ENCODE measurements around the gene ARHGAP24.

ARHGAP24 gene

DNA sequence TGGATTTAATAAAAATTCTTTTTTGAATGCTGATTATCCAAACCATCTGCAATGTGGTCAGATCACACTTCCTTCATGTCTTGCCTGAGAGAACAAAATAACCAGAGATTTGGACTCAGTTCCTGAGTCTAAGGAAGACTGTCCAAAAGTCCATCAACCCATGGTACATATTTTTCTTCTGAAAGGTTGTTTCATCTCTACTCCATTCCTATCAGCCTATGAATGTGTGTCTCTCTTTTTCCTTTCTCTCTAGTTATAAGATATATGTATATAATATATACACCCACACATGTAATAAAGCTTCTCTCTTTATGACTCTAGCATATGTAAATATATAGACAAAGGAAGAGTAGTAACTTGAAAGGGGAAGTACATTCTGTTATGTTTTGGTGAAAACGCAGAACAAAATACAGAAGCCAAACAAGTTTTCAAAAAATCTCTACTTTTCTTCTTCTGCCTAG is 226.9 kb downstream of the ARHGAP24 start:
- DNase-seq = no peak

- no peak for DNase-seq
These were observed 228.1 kb downstream of the ARHGAP24 start for GRCh38 chr4:85703096-85703495.

- no peak for DNase-seq
These were observed 232.7 kb downstream of the ARHGAP24 start for GRCh38 chr4:85707611-85708010.

DNA sequence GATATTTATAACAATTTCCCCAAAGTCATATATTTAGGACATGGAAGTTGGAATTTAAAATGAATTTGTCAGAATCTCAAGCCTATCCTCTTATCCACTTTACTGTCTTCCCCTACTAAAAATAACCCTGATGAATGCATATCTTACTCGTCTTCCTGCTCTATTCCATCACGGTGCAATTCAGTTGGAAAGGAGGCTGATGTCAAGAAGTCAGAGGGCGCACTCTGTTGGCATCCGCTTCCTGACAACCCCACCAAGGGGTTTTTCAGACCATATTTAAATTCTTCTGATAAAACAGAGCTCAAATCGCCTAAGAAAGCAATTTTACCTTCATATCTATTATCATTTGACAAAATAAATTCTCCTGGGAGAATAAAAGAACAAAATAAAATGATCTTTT is 233.5 kb downstream of the ARHGAP24 start:
- no peak for DNase-seq

DNA sequence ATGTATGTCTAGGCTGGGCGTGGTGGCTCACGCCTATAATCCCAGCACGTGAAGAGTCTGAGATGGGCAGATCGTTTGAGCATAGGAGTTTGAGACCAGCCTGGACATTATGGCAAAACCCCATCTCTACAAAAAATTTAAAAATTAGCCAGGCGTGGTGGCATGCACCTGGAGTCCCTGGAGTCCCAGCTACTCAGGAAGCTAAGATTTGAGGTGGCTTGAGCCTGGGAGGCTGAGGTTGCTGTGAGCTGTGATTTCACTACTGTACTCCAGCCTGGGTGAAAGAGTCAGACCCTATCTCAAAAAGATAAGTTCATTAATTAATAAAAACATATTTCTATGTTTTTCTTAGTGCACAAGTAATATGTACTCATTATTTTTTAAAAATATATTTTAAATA is 238.1 kb downstream of the ARHGAP24 start:
- no peak for DNase-seq

DNA sequence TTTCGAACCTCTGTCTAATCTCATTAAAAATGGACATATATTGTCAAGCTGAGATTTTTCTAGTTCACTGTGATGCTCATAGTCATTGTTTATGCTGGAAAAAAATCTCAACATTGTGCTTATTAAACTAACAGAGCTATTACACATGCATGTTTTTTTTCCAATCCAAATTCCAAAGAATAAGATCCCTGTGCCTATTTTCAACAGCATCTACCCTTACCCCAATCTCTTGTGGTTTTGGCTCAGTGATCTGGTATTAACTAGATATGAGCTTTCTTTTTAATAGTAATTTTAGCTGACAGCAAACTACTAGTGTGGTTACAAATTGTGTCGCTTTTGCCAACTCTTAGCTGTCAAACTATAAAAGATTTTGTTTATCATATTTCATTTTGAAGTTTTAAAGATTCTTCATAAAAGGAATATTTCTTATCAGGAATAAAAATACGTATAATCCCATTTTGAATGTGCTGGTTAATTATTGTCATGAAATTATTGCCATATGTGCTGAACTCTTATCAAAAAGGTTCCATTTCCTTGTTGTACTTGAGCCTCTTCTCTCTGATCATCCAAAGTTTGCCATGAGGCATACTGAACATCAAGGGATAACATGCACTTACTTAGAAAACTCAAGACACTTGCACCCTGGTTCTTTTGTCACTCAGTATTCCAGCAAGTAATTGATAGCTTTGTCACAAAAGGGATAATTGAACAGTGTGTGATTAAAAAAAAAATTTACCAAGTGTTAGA is 241.2 kb downstream of the ARHGAP24 start:
- no peak for DNase-seq

DNA sequence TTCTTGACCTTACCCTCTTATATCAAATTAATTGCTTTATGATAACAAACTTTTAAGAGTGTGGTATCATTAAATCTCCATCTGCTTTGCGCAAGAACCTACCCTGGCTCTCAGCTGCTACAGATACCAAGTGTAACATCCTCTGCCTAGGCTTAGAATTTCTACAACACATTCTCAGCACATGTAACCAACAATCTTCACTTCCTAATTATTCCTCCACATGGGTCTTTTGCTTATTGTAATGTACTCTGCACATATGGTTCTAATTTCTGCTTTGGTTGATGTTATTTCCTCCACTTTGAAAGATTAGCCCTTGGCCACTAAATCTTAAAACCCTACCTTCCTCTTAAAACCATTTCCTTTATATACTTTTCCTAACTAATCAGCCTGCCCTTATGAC is 242.4 kb downstream of the ARHGAP24 start:
- DNase-seq = no peak

- no peak for DNase-seq
These were observed 242.9 kb downstream of the ARHGAP24 start for GRCh38 chr4:85717847-85718246.

DNA sequence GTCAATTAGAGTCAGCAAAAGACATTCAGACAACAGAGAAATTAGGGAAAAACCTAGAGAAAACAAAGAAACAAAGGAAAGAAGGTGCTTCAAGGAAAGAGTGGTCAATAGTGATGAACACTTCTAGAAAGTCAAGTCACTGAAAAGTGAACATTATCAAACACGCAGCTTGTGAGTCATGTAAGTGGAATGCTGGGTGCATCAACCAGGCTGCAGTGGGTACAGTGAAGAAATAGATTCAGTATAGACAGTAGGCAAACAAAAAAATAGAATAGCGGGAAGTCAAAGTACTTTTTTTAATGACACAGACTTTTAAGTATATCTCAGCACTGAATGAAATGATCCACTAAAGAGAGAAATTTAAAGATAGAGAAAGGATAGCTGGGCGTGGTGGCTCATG is 245.8 kb downstream of the ARHGAP24 start:
- DNase-seq = no peak

DNA sequence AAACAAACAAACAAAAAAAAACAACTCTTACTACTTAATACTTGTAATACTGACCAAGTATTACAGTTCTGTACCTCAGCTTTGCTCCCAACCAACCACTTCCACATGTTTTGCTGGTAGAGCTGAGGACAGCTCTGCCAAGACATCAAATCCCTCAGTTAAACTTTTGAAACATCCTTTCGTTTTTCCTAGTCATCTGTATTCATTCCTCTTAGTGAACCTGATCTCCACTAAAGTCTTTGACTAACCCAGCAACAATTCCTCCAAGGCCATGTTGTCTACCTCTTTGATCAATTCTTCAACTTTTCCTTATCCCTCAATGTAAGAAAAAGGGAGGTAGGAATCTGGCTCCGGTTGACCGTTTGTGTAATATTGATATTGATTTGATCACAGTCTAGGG is 247.5 kb downstream of the ARHGAP24 start:
- DNase-seq = no peak

GRCh38 chr4:85722807-85723206 is 247.9 kb downstream of the ARHGAP24 start:
- no peak for DNase-seq

GRCh38 chr4:85724791-85725563 is 250.0 kb downstream of the ARHGAP24 start:
- no peak for DNase-seq

GRCh38 chr4:85725721-85726170 is 250.8 kb downstream of the ARHGAP24 start:
- peak in 4 of 14 donors; percentile 22 to 37 (median 28) for DNase-seq

GRCh38 chr4:85726555-85726954 is 251.6 kb downstream of the ARHGAP24 start:
- no peak for DNase-seq

GRCh38 chr4:85728464-85728863 is 253.5 kb downstream of the ARHGAP24 start:
- DNase-seq = no peak

DNA sequence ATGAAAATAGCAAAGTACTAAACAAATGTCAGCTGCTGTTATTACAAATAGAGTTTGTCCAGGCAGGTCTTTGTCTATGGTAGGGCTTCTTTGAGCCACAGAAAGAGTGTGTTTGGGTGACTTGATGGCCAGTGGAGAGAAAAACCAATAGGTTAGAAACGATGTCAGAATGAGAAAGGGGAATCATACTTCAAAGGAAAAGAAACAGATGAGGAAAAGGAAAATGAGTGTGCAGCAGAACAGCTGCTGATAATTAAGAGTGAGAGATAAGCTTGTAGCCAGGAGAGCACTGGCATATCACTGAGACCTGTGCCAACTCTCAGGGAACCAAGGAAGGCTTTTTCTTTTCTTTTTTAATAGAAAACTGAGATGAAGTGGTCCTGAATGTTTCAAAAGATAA is 257.2 kb downstream of the ARHGAP24 start:
- DNase-seq = no peak

- DNase-seq = no peak
These were observed 258.8 kb downstream of the ARHGAP24 start for GRCh38 chr4:85733798-85734197.

DNA sequence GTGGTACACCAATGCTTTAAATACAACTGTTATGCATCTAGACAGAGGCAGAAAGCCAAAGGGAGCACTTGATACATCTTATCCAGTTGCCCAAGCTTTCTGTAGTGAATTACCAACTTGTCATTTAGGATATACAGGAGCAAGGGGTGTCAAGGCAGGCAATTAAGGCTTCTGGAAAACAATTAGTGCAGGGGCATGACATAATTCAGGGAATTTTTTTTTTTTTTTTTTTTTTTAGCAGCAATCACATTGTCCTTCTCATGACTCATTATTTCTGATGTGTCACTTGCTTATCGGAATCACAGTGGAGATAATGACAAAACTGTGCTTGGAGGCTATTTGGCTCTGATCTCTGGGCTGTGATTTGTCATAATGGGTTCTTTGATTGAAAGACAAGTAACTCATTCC is 259.5 kb downstream of the ARHGAP24 start:
- DNase-seq = no peak

GRCh38 chr4:85736571-85736970 is 261.6 kb downstream of the ARHGAP24 start:
- DNase-seq = no peak

- DNase-seq = no peak
These were observed 262.3 kb downstream of the ARHGAP24 start for GRCh38 chr4:85737254-85737653.

- DNase-seq = no peak
These were observed 263.8 kb downstream of the ARHGAP24 start for GRCh38 chr4:85738721-85739120.

DNA sequence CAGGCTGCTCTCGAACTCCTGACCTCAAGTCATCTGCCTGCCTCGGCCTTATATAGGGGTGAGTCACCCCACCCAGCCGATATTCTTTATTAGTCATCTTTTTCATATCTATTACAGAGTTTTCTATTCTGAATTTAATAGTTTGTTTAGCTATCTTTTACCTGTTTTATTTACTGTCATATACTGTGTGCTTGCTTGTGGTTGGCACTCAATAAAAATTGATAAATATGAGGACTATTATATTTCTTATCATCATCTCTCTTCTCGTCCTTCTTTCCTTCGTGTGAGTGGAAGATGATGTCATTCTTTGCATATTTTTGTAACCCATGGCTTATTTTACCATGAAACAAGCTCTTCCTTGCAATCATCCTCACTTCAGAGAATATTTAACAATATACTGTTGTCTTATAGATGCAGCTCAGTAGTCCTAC is 265.5 kb downstream of the ARHGAP24 start:
- no peak for DNase-seq

- peak in 1 of 14 donors; percentile 56 for DNase-seq
These were observed 266.4 kb downstream of the ARHGAP24 start for GRCh38 chr4:85741381-85741780.
